ENCODE data around the gene AOX1.

AOX1 gene

DNA sequence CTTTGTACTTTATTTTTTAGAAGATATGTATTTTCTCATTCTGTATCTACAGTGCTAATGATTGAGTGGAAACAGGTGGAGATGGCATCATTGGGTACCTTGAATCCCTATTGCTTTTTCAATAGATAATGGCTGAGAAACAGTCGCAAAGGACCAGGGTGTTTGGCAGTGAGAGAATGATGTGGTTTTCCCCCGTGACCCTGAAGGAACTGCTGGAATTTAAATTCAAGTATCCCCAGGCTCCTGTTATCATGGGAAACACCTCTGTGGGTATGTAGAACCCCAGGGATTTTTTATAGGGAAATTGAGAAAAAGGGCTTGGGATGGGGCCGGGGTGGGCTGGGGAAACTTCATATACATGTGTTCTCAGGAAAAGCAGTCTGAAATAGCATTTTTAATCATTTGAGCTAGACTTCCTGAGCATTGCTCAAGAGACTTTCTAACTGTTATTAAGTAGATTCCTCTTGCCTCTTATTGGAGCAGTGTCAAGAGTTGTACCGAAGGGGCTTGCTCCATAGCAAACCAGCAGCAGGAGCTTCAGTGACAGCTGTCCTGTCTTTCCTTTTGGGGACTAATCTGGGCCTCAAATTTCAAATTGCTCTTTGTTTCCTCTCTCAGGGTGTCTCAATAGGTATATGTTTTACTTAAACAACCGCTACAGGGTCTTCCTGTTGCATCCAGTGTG, 18.9 kb downstream of the AOX1 start:
- TF ChIP-seq FOXP2 (optimal IDR thresholded peaks at IDR 0.05; ENCODE audit: borderline replicate concordance, extremely low read depth, extremely low read length, insufficient read depth) (no peak), TAF1 (IDR thresholded peaks at IDR 0.05; ENCODE audit: borderline replicate concordance, insufficient read depth, low read length) (no peak), REST (IDR thresholded peaks at IDR 0.05; ENCODE audit: insufficient read depth in 1 of 2, low read depth in 2 of 2, low read length in 2 of 2) (no peak), POLR2AphosphoS5 (IDR thresholded peaks at IDR 0.05; ENCODE audit: low read depth, low read length) (no peak), SIN3A (IDR thresholded peaks at IDR 0.05; ENCODE audit: borderline replicate concordance, insufficient read depth, low read length) (no peak)

GRCh38 chr2:200608341-200609027, 22.7 kb downstream of the AOX1 start:
- TF ChIP-seq SIN3A (IDR thresholded peaks at IDR 0.05; ENCODE audit: borderline replicate concordance, insufficient read depth, low read length): no peak
- no peak for TF ChIP-seq FOXP2 (optimal IDR thresholded peaks at IDR 0.05; ENCODE audit: borderline replicate concordance, extremely low read depth, extremely low read length, insufficient read depth)
- no peak for TF ChIP-seq POLR2AphosphoS5 (IDR thresholded peaks at IDR 0.05; ENCODE audit: low read depth, low read length)
- no peak for TF ChIP-seq TAF1 (IDR thresholded peaks at IDR 0.05; ENCODE audit: borderline replicate concordance, insufficient read depth, low read length)
- TF ChIP-seq REST (IDR thresholded peaks at IDR 0.05; ENCODE audit: insufficient read depth in 1 of 2, low read depth in 2 of 2, low read length in 2 of 2): no peak

- no peak for TF ChIP-seq FOXP2 (optimal IDR thresholded peaks at IDR 0.05; ENCODE audit: borderline replicate concordance, extremely low read depth, extremely low read length, insufficient read depth)
- no peak for TF ChIP-seq REST (IDR thresholded peaks at IDR 0.05; ENCODE audit: insufficient read depth in 1 of 2, low read depth in 2 of 2, low read length in 2 of 2)
- no peak for TF ChIP-seq SIN3A (IDR thresholded peaks at IDR 0.05; ENCODE audit: borderline replicate concordance, insufficient read depth, low read length)
- no peak for TF ChIP-seq POLR2AphosphoS5 (IDR thresholded peaks at IDR 0.05; ENCODE audit: low read depth, low read length)
These were observed 23.3 kb downstream of the AOX1 start for GRCh38 chr2:200609028-200609614.

- TF ChIP-seq REST (IDR thresholded peaks at IDR 0.05; ENCODE audit: insufficient read depth in 1 of 2, low read depth in 2 of 2, low read length in 2 of 2) (no peak), FOXP2 (optimal IDR thresholded peaks at IDR 0.05; ENCODE audit: borderline replicate concordance, extremely low read depth, extremely low read length, insufficient read depth) (no peak), SIN3A (IDR thresholded peaks at IDR 0.05; ENCODE audit: borderline replicate concordance, insufficient read depth, low read length) (no peak), POLR2AphosphoS5 (IDR thresholded peaks at IDR 0.05; ENCODE audit: low read depth, low read length) (no peak), TAF1 (IDR thresholded peaks at IDR 0.05; ENCODE audit: borderline replicate concordance, insufficient read depth, low read length) (no peak)
These were observed 27.9 kb downstream of the AOX1 start for GRCh38 chr2:200613692-200614091.
